Endothelial cell of umbilical vein (primary cell): Measurements from ENCODE around the gene CACNA1C. TPM values are rescaled to one million over a fixed set of nuclear protein-coding genes. Genes with fewer than 3 reads are reported as not detected.

ENCODE experiments used
- BruUV-seq: library from RNA; stranded (reverse); fragments of 400-500 nt; replicated peaks from 2 replicates; lab custom pipeline; 2021; lab: Mats Ljungman, UMichigan
- CTCF ChIA-PET: fragments of 300-600, 350-600 bp; sonication (Branson Sonifier 250); formaldehyde crosslinking; loops from one replicate; lab custom pipeline; 2021; ENCODE audit warnings: antibody characterized with exemption, inconsistent platforms; lab: Charles Lee
- POLR2A ChIA-PET: fragments of 300-600, 350-600 bp; sonication (Branson Sonifier 250); formaldehyde crosslinking; loops from one replicate; lab custom pipeline; 2021; ENCODE audit warnings: antibody characterized with exemption, inconsistent platforms; lab: Charles Lee
- DNase-seq: peaks from one replicate; pipeline ENCODE4 v3.0.0-alpha.2; 2011; ENCODE audit warnings: low read depth, low spot score
- FAIRE-seq: peaks from 2 replicates; lab custom pipeline; 2011; peaks lifted over from hg19 to GRCh38; lab: Jason Lieb, UNC
- H2AFZ ChIP-seq: 2 replicates; pipeline ENCODE4 v1.6.0; 2012; ENCODE audit warnings: low read depth, low read length, control low read depth, inconsistent platforms
- H3K27ac ChIP-seq: 2 replicates; pipeline ENCODE4 v1.5.1; 2011; ENCODE audit warnings: low read depth, mild to moderate bottlenecking, control low read depth, low read length, moderate library complexity; ENCODE audit not compliant: insufficient read depth
- H3K27me3 ChIP-seq, 2 experiments: 2 replicates each; pipeline versions ENCODE4 v1.6.0 to v1.6.1; 2011; ENCODE audit warnings: low read length in 2 of 2, mixed read lengths in 1 of 2; ENCODE audit not compliant: control insufficient read depth in 2 of 2, insufficient read depth in 2 of 2
- H3K36me3 ChIP-seq, 2 experiments: 2 replicates in 1 of 2; 3 replicates in 1 of 2; pipeline ENCODE4 v1.5.1; 2011; ENCODE audit warnings: low read length in 2 of 2, mild to moderate bottlenecking in 1 of 2, moderate library complexity in 1 of 2; ENCODE audit not compliant: control insufficient read depth in 2 of 2, insufficient read depth in 2 of 2; ENCODE audit errors: extremely low read depth in 1 of 2
- H3K4me1 ChIP-seq: 3 replicates; pipeline ENCODE4 v1.5.1; 2011; ENCODE audit warnings: mild to moderate bottlenecking, low read length; ENCODE audit not compliant: control insufficient read depth, insufficient read depth; ENCODE audit errors: extremely low read depth
- H3K4me2 ChIP-seq: 2 replicates; pipeline ENCODE4 v1.6.1; 2011; ENCODE audit warnings: low read length, control low read depth, mixed read lengths; ENCODE audit not compliant: insufficient read depth
- H3K4me3 ChIP-seq, 3 experiments: fragments of 200-600 bp in 1 of 3; sonication (generic), shearing (Covaris generic) in 1 of 3; replicated peaks in 1 of 3; 2 replicates each; pipeline ENCODE4 v1.5.1; 2011 to 2016; ENCODE audit warnings: control low read depth in 3 of 3, low read length in 3 of 3, mild to moderate bottlenecking in 2 of 3, inconsistent platforms in 1 of 3, low read depth in 1 of 3, moderate library complexity in 1 of 3; ENCODE audit not compliant: insufficient read depth in 1 of 3
- H3K79me2 ChIP-seq: 2 replicates; pipeline ENCODE4 v1.6.0; 2012; ENCODE audit warnings: low read length, inconsistent platforms; ENCODE audit not compliant: control insufficient read depth, insufficient read depth
- H3K9ac ChIP-seq: replicated peaks from 2 replicates; pipeline ENCODE3; 2011; ENCODE audit warnings: low read length, control low read depth; ENCODE audit not compliant: insufficient read depth; ENCODE audit errors: extremely low read depth
- H3K9me1 ChIP-seq: replicated peaks from 3 replicates; pipeline ENCODE4 v1.6.0; 2011; ENCODE audit warnings: mild to moderate bottlenecking, low read length; ENCODE audit not compliant: control insufficient read depth, insufficient read depth; ENCODE audit errors: extremely low read depth
- H3K9me3 ChIP-seq: replicated peaks from 2 replicates; pipeline ENCODE4 v1.5.1; 2012; ENCODE audit warnings: low read length, inconsistent platforms; ENCODE audit not compliant: control insufficient read depth, insufficient read depth
- H4K20me1 ChIP-seq: replicated peaks from 2 replicates; pipeline ENCODE3; 2011; ENCODE audit warnings: mild to moderate bottlenecking, low read length; ENCODE audit not compliant: control insufficient read depth, insufficient read depth; ENCODE audit errors: extremely low read depth
- CTCF ChIP-seq, 2 donors: IDR thresholded peaks; 1 replicate in 1 of 2; 2 replicates in 1 of 2; pipeline ENCODE4 v1.5.1; 2011; ENCODE audit warnings: low read length in 2 of 2, mild to moderate bottlenecking in 2 of 2, moderate library complexity in 2 of 2, control low read depth in 1 of 2, inconsistent platforms in 1 of 2, low read depth in 1 of 2; ENCODE audit not compliant: insufficient read depth in 1 of 2; ENCODE audit errors: extremely low read depth in 1 of 2
- MAX ChIP-seq: IDR thresholded peaks from 2 replicates; pipeline ENCODE4 v1.6.1; 2011; ENCODE audit not compliant: insufficient read depth, insufficient read length
- POLR2A ChIP-seq: IDR thresholded peaks from 2 replicates; pipeline ENCODE4 v1.6.1; 2012; ENCODE audit warnings: low read depth, mild to moderate bottlenecking, control low read depth, low read length
- dilution Hi-C: fragments of 300-500 bp; cut with MboI; formaldehyde crosslinking; loops from one replicate; pipeline ENCODE4 v1.15.0; 2019; ENCODE audit warnings: low sequenced_read_pairs; ENCODE audit not compliant: extremely low pct_ligation_motif_present
- intact Hi-C: fragments of 100-400 bp; cut with micrococcal nuclease; formaldehyde crosslinking; loops from one replicate; pipeline ENCODE4 v1.10.0; 2022
- polyA plus RNA-seq, 4 experiments: library from polyadenylated mRNA; depleted of rRNA in 3 of 4; stranded (reverse) in 3 of 4; unstranded in 1 of 4; fragments of >200 nt; gene quantifications; 2 replicates each; pipeline versions ENCODE4 v1.2.1 to v1.2.3, GENCODE V29; 2011 to 2012; ENCODE audit warnings: missing spikeins in 1 of 4
- total RNA-seq: library from RNA; stranded (reverse); gene quantifications from 2 replicates; pipeline ENCODE4 v1.2.3, GENCODE V29; 2021

The CACNA1C gene
- total and polyA plus RNA-seq, 2 donors (not counting 3 experiments of a cell fraction or from before 2014, with no cell fraction given), result not detected

- Histone ChIP-seq H3K27me3 (no peaks in the 10 kb centered on the region), H3K79me2 (no peaks in the 10 kb centered on the region), H3K9me1 (no peaks in the 10 kb centered on the region), H4K20me1 (no peaks in the 10 kb centered on the region), H3K4me1 (no peaks in the 10 kb centered on the region), H3K27ac (no peak overlapping the region), H3K9me3 (no peaks in the 10 kb centered on the region), H3K9ac (no peak overlapping the region), H3K4me3 (no peak overlapping the region), H3K4me2 (no peak overlapping the region), H2AFZ (no peak overlapping the region), H3K36me3 (no peaks in the 10 kb centered on the region)
- intact Hi-C loops, result no loop called here
- CTCF ChIA-PET, result no interaction called here
- dilution Hi-C loops, result no loop called here
- TF ChIP-seq POLR2A, result no peak
- no peak for TF ChIP-seq MAX
- BruUV-seq, result no TSS peak
- POLR2A ChIA-PET, result no interaction called here
- DNase-seq (no peak), FAIRE-seq (no peak)
Measured at GRCh38 chr12:2179058-2179457, 126.3 kb downstream of the CACNA1C start.

DNA sequence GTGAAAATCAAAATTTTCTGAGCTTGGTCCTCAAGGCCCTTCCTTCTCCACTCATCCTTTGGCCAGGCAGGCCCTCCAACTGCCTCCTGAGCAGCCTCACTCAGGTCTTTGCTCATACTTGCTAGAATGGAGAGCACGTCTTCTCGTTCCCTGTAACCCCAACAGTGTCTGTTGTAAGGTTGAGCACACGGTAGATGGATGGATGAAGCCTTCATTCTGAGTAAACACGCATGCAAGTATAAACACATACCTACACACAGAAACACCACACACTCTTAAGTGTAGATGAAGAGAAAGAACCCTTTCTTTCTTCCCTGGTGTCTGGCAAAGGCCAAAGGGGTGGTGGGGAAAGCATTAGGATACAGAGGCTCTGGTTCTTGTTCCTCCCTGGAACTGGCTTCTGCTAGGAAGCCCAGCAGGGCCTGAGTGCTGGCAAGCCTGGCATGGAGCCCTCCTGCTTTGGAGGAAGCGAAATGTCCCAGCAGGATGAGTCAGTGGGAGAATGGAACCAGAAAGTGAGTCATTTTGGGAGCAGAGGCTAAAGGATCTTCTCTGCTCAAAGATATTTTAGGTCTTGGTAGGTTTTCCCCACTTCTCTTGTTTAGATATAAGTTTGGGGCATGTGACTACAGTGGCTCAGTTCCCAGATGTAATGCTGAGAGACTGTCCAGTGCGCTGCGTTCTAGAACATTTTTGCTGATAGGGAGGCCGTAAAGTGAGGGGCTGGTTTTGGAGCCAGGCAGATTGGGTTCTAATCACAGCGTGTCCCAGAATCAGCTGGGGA is 127.4 kb downstream of the CACNA1C start:
- POLR2A ChIA-PET, result no interaction called here
- intact Hi-C loops, result no loop called here

More for the DNA sequence above, 127.4 kb downstream of the CACNA1C start:
- Histone ChIP-seq H3K9me1 (no peaks in the 10 kb centered on the region), H3K4me3 (no peak overlapping the region), H3K36me3 (no peaks in the 10 kb centered on the region), H3K27ac (no peak overlapping the region), H3K79me2 (no peaks in the 10 kb centered on the region), H3K27me3 (no peaks in the 10 kb centered on the region), H3K4me2 (no peak overlapping the region), H3K9me3 (no peaks in the 10 kb centered on the region), H3K4me1 (no peaks in the 10 kb centered on the region), H3K9ac (no peak overlapping the region), H2AFZ (no peak overlapping the region), H4K20me1 (no peaks in the 10 kb centered on the region)
- CTCF ChIA-PET, result no interaction called here
- BruUV-seq, result no TSS peak
- no peak for TF ChIP-seq CTCF (IDR thresholded peaks at IDR 0.05; ENCODE audit: extremely low read depth in 1 of 2, insufficient read depth in 1 of 2, low read depth in 1 of 2, low read length in 2 of 2)
- DNase-seq, result no peak
- dilution Hi-C loops, result no loop called here
- no peak for FAIRE-seq
